ENCODE data around the gene FARSA.
"Not testable (repeated sequence)": the region's sequence is repeated elsewhere in the genome, so short reads cannot be mapped to it uniquely, and the experiment has no call there.

The FARSA gene

GRCh38 chr19:12933287-12934072, at the start of gene FARSA:
TSS of gene FARSA (minus strand) at chr19:12933711. CDS start at chr19:12933696, 15 bp downstream.
- DNase-seq: peak; percentile 90

GRCh38 chr19:12983091-12983490, 49.6 kb upstream of the FARSA start:
- no peak for DNase-seq

- no peak for DNase-seq
Measured at GRCh38 chr19:12982648-12983047, 49.1 kb upstream of the FARSA start.

- DNase-seq: no peak
Measured at GRCh38 chr19:12979974-12980373, 46.5 kb upstream of the FARSA start.

- DNase-seq: not testable (repeated sequence)
Measured at GRCh38 chr19:12976109-12976508, 42.6 kb upstream of the FARSA start.

- DNase-seq: no peak
Measured at GRCh38 chr19:12975221-12975741, 41.8 kb upstream of the FARSA start.

- no peak for DNase-seq
Measured at GRCh38 chr19:12974301-12975220, 41.0 kb upstream of the FARSA start.

GRCh38 chr19:12973236-12973635, 39.7 kb upstream of the FARSA start:
- DNase-seq: no peak

- DNase-seq: no peak
Measured at GRCh38 chr19:12970070-12970820, 36.7 kb upstream of the FARSA start.

GRCh38 chr19:12969292-12969988, 35.9 kb upstream of the FARSA start, which contains the start of gene DAND5:
TSS of gene DAND5 (plus strand) at chr19:12969576. CDS start at chr19:12969661, 85 bp downstream.
- DNase-seq: no peak

GRCh38 chr19:12967907-12968306, 34.4 kb upstream of the FARSA start:
- DNase-seq: no peak

- DNase-seq: no peak
Measured at GRCh38 chr19:12965812-12966135, 32.3 kb upstream of the FARSA start.

- DNase-seq: peak; percentile 80
Measured at GRCh38 chr19:12965017-12965811, 31.7 kb upstream of the FARSA start.

- DNase-seq: no peak
Measured at GRCh38 chr19:12959481-12959880, 26.0 kb upstream of the FARSA start.

GRCh38 chr19:12957389-12957952, 24.0 kb upstream of the FARSA start:
- not testable (repeated sequence) for DNase-seq

GRCh38 chr19:12956446-12957388, 23.2 kb upstream of the FARSA start, which contains the start of gene GADD45GIP1:
TSS of gene GADD45GIP1 (minus strand) at chr19:12957223. CDS start at chr19:12957212, 11 bp downstream.
- DNase-seq: peak; percentile 80

- no peak for DNase-seq
Measured at GRCh38 chr19:12955996-12956395, 22.5 kb upstream of the FARSA start.

GRCh38 chr19:12955575-12955974, 22.1 kb upstream of the FARSA start:
- not testable (repeated sequence) for DNase-seq

GRCh38 chr19:12954612-12954962, 21.1 kb upstream of the FARSA start:
- no peak for DNase-seq

All from OCI-M1 (cell line).